Measurements from ENCODE around the gene CEND1.
A peak's percentile ranks its signal among the peaks of the same experiment; 100 is the strongest.

DNA sequence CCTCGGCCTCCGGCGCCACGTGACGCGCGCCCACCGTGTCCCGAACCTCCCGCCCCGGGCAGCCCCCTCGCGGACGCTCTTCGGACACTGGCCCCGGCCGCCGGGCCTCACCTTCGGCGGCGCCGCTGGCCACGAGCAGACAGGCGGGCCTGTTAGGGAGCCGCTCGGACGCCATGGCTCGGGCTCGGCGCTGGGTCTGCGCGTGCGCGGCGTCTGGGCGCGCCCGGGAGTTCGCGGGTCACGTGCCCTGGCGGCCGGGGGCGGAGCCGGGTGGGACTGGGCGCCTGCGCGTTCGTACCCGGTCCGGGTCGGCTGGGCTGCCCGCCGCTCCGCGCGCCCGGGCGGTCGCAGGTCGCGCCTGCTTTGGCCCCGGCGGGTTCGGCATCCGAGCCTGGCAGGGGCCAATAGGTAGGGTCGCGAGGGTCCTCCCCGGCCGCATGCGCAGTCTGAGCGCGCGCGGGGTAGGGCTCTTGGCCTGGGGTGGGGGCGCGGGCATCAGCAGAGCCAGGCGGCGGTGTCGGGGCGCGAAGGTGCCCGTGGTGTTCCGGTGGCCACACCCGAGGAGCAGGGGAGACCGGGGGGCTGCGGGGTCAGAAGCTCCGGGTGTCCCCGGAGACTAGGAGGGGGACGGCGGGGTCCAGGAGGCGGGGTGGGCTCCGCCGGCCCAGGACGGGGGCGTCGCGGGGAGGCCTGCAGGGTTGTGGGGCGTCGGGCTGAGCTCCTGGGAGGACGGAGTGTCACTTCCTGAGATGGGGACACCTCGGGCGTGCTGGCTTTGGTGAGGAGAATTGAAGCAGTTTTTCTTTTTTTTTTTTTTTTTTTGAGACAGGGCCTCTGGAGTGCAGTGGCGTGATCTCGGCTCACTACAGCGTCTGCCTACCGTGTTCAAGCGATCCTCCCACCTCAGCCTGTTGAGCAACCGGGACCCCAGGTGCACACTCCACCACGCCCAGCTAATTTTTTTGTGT, 12.3 kb downstream of the CEND1 start, which contains the start of gene GATD1:
- TF ChIP-seq POLR2AphosphoS5 (IDR thresholded peaks at IDR 0.05; ENCODE audit: low read depth, low read length): peak; percentile 78
- TF ChIP-seq POLR2A (IDR thresholded peaks at IDR 0.05; ENCODE audit: low read depth, low read length): peak; percentile 84; the same call in 1 of the 2 replicates
